NOMO-1 (cell line): ENCODE data around the gene PALLD.
"Not testable (repeated sequence)": the region's sequence is repeated elsewhere in the genome, so short reads cannot be mapped to it uniquely, and the experiment has no call there.

Experiments
- DNase-seq, 2 experiments: peaks; one replicate each; lab custom pipeline; 2025; ENCODE audit not compliant: unreplicated experiment in 2 of 2; lab: John Stamatoyannopoulos, UW

Gene PALLD

DNA sequence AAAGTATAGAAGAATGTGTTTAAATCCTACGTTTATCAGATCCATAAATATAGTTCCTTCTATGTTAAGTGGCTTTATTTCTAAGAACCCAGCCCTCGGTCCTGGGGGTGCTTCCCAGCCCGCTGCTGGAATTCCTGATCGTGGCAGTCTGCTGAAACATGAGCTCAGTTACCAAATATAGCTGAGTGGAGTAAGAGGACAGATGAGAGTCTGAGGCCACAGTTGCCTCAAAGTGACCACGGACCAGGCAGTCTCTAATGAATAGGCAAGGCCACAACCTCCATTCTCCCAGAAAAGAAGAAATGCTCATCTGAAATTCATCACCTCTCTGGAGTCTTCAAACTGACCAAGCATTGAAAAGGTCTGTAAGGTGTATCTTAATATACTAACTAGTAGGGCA is at the start of gene PALLD:
PALLD (plus strand) TSS at position 219 of the 400 bp plus-strand sequence.
- no peak for DNase-seq

DNA sequence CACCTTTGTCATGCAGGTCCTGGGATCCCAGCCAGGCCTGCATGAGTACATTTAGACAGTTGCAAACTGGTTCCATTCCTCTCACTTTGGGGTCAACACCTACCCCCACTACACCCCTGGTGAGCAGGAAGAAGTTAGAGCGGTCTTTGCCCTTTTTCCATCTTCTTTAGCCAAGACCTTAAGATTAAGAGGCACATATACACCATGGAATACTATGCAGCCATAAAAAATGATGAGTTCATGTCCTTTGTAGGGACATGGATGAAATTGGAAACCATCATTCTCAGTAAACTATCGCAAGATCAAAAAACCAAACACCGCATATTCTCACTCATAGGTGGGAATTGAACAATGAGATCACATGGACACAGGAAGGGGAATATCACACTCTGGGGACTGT is 47.8 kb upstream of the PALLD start:
- not testable (repeated sequence) for DNase-seq

DNA sequence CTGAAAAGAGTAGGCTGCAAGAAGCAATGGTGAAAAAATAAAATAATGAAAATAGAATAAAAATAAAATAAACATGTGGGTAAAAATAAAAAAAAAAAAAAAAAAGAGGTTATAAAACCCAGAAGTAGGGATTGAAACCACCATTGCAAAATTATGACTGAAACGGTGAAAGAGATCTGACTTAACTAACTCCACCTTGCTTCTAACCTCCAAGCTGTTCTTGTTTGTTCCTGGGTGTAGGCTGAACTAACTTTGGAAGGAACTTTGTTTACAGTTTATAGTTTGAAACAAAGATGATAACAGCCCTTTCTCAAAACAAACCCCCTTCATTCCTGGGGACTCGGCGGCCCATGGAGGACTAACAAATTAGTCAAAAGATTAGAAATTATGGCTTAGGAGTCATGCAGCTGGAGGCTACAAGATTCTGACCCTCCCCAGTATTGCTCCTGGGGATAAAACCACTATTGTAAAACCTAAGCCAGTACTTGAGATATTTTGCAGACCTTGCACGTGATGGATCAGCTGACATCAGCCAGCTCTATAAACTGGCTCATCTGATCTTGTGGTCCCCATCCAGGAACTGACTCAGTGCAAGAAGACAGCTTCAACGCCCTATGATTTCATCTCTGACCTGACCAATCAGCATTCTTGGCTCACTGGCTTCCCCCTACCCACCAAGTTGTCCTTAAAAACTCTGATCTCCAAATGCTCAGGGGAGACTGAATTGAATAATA is 47.0 kb upstream of the PALLD start:
- DNase-seq = peak in 1 of 2 experiments; percentile 6

DNA sequence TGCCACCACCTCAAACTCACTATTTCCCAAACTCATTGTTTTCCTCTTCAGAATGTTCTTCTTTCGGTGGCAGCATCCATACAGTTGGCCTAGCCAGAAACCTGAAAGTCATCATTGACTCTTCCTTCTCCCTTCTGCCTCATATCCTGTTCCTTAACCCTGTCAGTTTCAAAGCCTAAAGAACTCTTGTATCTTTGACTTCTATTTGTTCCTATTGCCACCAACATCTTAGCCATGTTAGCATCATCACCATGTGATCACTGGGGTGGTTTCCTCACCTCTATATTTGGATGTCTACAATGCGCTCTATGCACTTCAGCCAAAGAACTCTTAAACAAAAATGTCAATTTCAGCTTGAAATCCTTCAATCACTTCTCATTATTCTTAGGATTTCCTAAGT is 45.5 kb upstream of the PALLD start:
- peak in 1 of 2 experiments; percentile 47 for DNase-seq

DNA sequence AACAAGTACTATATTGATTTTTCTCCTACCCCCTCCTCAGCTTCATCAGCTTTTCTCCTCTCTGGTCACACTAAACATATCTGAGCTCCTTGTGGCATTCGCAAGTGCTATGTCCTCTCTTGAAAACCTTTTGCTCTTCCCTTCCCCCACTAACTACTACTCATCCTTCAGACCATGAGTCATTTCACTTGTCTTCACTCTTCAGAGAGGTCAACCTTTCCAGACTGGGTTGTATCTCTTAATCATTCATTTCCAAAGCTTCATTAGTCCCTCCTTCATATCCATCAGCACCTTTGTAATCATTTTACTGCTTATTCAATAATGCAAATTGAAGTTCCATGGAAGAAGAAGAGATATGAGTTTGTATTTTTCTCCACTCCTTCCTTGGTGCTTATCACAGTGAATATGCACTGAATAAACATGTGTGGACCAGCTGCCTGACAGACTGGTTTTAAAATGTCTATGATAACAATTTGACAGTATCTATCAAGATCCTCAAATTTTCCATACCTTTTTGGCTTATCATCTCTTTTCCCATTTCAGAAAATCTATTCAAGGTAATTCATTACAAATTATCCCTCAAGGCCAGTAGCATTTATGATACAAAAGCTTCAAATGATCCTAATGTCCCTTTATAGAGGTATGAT is 45.0 kb upstream of the PALLD start:
- DNase-seq = peak; percentile 22 to 60

DNA sequence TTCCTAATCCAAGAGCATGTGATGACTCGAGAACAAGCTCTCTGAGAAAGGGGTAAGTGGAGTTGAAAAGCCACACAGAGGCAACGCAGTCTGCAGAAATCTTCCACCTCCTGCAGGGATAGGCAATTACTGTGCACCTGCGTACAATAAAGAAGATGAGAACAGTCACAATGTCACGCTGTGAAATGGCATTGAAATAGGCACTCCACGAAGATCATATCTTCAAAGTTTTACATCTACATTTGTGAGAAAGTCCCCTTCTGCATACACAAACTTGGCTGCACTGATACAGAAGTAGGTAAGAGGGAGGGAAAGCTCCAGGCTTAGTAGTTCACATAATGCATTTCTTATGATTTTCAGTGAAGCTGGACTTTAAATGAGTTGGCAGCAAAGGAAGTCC is 43.7 kb upstream of the PALLD start:
- DNase-seq = no peak

DNA sequence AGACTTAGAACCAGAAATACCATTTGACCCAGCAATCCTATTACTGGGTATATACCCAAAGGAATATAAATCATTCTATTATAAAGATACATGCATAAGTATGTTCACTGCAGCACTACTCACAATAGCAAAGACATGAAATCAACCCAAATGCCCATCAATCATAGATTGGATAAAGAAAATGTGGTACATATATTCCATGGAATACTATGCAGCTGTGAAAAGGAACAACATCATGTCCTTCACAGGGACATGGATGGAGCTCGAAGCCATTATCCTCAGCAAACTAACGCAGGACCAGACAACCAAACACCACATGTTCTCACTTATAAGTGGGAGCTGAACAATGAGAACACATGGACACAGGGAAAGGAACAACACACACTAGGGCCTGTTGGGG is 38.6 kb upstream of the PALLD start:
- not testable (repeated sequence) for DNase-seq

DNA sequence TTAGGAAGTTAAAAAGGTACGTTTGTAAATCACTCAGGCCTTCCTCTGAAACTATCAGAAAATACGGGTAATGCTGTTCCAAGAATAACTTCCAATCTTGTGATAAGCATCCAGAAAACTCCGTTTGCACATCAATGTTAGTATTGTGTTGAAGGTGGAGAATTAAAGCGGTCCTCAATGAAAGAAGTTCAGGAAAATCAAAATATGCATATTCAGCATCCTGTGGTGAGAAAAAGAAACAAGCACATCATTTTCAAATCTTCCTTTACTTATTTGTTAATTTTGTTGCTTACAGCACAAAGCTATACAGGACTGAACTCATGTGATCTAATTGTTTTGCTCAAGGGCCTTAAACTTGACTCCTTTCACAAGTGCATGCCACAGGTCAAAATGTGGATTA is 35.0 kb upstream of the PALLD start:
- no peak for DNase-seq

DNA sequence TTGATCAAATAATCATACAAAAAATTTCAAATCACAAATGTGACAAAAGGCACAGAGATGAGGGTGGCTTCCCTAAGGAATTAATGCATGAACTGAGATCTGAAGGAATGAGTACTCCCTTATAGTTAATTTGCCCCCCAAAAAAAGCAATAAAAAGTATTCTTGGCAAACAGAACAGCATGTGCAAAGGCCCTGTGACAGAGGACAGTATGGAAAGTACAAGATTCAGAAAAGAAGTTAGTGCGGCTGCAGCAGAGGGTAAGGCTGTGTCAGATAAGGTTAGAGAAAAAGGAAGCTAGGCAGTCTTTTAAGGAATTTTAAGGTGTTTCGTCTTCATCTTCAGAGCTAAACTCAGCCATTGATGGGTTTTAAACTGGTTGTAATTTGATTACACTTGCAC is 23.9 kb upstream of the PALLD start:
- DNase-seq = no peak

DNA sequence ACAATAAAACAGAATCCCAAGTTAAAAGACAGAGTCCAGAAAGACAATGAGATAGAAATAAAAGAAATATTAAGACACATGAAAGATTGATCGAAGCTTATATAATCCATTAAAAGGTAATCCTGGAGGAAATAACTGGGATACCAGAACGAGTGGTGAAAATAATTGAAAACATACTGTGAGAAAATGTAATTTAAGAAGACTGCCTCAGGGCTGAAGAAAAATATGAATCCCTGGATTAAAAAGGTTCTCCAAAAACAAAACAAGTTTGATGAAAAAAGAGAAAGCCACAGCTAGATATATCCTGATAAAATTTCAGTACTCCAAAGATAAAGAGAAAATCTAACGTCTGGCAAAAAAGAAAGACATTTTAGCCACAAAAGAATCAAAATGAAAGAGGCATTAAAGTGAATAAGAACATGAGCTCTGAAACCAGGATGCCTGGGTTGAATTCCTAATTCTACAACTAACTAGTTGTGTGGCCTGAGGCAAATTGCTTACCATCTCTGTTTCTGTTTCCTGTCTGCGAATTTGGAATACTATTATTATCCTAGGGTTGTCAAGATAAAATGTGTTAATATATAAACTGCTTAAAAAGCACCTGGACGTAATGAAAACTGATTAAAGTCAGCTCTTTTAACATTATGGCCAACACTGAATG is 22.1 kb upstream of the PALLD start:
- no peak for DNase-seq

DNA sequence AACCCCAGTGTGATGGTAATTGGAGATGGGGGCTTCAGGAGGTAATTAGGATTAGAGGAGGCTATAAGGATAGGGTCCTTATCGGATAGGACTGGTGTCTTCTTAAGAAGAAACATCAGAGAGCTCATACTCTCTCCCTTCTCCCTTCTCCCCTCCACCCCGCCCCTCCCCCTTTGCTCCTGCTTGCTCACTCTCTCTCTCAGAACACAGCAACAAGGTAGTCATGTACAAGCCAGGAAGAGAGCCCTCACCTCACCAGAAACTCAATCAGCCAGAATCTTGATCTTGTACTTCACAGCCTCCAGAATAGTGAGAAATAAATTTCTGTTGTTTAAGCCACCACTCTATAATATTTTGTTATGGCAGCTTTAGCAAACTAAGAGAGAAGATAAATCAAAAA is 21.1 kb upstream of the PALLD start:
- DNase-seq = no peak

DNA sequence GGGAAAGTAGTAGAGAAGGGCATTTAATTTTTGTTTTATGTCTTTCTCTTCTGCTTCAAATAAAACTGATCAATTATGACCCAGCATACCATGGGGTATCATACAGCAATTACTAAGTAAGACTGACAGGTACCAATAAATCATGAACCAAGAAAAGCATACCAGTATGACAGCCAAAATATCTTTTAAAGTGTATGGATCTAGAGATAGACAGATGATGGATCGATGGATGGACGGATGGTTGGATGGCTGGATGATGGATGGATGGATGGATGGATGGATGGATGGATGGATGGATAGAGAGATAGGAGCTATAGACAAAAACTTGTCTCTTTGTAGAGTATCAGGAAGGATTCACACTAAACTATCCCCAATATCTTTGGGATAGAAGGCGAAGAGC is 18.0 kb upstream of the PALLD start:
- DNase-seq = no peak

DNA sequence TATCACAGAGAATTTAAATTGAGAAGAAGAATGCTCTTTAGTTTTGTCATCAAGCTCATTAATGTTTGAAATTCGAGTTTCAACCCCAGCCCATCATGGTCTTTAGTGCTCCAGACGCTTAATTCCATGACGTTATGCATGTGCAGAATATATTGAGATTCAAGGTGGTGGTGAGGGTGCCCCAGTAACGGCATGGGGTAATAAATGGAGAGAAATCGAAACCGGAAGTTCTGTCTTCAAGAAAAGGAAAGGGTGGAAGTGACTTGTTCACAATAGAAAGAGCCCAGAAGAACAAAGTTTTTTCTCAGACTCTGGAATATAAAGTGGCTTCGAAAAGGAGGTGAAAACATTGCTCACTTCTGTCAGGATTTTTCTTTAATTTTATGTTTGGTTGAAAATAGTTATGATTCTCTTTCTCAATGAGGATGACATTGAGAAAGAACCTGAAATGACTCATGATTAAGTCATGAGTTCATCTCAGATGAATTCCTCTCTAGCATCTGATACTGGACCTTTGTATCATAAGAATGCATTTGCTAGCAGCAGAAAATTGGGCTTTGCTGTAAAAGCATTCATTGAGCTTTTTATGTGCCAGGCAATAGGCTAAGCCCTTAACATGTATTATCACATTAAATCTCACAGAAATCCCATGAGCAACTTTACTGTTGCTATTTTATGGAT is 15.8 kb upstream of the PALLD start:
- DNase-seq = peak; percentile 64 to 93

DNA sequence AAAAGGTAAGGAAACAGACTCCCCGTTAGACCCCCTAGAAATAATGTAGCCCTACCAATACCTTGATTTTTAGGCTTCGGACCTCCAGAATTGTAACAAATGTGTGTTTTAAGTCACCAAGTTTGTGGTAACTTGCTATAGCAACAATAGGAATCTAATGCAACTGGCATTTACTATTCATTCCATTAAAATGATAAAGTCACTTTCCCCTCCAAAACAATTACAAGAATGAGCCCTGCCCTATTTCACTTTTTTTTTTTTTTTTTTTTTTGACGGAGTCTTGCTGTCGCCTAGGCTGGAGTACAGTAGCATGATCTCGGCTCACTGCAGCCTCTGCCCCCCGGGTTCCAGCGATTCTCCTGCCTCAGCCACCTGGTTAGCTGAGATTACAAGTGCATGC is 13.0 kb upstream of the PALLD start:
- no peak for DNase-seq

DNA sequence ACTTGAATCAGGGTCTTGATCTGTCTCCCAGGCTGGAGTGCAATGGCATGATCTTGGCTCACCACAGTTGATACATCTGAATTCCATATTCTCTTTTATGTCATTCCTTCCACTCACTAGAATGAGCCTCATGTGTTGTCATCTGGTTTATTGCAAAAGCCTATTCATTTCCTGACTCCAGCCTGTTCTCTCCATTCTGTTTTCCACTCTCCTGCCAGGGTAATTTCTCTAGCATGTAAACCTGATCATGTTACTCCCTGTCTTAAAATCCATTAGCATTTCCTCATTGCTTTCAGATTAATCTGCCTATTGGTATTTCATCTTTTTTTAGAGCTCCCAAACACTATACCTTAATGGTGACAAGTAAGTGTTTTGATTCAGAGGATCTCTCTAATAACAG is 12.2 kb upstream of the PALLD start:
- no peak for DNase-seq

DNA sequence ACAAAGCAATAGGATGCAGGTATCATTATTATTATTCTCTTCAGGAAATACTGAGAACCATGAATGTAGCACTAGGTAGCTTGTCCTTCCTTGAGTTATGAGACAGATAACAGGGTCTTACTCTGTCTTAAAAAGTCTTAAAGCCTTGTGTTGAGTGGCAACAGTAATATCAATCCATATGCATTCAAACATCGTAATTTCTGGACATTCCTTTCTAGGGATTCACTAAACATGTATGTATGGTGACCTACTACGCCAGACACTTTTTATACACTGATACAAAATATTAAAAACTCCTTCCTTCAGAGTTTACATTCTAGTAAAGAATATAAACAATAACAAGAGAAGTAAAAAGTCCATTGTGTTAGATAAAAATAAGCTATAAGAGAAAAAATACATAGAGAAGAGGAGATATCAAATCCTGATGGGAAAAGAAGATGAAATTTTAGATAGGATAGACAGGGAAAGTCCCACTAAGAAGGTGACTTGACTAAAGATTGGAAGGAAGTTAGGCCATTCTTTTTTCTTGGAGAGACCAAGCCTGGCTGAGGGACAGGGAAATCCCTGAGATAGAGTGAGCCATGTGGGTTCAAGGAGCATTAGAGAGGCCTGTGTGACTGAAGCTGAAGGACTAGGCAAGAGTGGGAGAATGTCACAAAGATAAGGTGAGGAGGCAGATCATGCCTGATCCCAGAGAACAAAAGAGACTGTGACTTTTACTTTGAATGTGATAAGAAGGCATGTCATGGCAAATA is 11.5 kb upstream of the PALLD start:
- no peak for DNase-seq

DNA sequence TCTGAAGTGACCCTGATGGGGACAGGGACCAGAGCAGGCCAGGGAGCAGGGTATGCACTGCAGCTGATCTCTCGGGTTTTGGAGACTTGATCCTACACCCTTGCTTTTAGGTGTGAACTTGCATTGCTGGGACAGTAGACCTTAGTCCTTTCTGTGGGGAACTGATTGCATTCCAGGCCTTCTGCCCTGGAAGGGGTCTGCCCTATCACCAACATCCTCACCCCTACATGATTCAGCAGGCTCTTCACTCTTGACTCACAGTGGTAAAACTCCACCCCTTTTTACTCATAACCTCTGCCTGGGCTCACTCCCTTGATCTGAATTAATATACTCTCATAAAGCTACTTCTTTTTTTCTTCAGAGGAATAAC is 10.0 kb upstream of the PALLD start:
- DNase-seq = peak in 1 of 2 experiments; percentile 17

DNA sequence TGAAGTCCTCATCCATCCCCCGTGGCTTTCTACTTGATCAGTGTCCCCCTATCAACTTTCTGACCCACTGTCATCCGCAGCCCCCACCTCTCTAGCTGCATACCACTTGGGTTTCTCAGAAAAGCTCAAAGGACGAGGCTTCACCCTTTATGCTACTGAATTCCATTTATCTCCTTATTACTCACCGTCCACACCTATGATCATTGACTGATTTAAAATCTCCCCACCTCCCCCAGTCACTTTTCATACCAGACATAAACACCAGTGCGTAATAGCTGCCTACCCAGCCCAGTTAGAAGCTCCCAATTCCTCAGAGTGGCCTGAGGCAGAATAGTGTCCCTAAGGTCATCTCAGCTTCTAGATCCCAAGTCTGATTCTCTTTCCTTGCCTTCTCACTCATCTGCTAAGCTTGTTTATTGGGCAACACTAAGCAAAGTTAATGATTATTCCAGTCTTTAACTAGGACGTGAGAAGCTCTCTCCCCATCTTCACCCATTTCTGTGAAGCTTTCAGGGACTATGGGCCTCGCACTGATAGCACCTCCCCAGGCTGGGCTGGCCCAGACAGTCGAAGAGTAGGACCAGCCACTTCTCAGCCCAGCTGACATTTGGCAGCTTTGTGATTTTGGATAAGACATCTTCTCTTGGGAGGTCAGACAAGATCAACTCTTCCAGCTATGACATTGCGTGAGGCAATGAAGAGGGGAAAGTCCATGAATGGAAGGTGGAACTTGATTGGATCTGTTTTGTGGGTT is 9.4 kb upstream of the PALLD start:
- DNase-seq = no peak

DNA sequence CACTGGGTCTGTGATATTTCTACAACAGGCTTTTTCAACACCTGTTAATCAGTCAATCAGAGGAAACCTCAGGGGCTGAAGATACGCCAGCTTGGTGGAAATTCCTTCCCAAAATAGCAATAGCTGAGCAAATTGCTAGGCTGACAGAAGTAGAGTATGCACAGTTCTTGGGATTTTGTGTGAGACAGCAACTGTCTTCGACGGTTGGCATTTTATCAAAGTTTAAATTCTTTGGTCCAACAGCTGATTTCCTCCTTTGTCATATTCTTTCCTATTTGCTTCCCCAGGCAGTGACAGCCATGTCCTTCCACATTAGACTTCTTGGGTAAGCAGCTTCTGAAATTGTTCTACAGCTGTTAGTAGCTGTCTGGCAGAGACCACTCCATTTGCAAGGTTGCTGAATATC is 8.0 kb upstream of the PALLD start:
- DNase-seq = no peak

DNA sequence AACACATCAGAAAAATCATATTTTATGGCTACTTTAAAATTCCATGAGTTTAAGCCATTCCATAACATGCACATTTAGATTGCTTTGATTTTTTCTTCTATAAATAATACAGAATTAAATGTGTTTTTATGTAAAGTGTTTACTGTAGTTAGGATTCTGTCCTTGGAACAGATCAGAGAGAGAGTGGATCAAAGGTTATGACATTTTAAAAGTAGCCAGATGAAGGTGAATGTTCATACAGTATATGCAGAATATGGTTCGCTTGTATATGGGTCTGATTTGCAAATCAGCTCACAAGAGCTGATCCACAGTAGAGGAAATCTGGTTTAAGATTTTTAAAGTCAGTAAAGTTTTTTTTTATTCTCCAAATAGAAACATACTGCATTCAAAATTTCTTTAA is 7.2 kb upstream of the PALLD start:
- DNase-seq = no peak
